GM19025 (cell line): ENCODE measurements around the gene ZNF784.

Source experiments
- ATAC-seq: cut with Tn5 transposase; IDR thresholded peaks from one replicate; pipeline ENCODE4 v1.9.1; 2021; ENCODE audit warnings: mild to moderate bottlenecking, low read depth, moderate library complexity; ENCODE audit not compliant: unreplicated experiment

ZNF784 gene

GRCh38 chr19:55656988-55657747, 32.8 kb upstream of the ZNF784 start:
- no peak for ATAC-seq

GRCh38 chr19:55656552-55656951, 32.2 kb upstream of the ZNF784 start:
- ATAC-seq = no peak

GRCh38 chr19:55655648-55656040, 31.3 kb upstream of the ZNF784 start:
- ATAC-seq = no peak

- ATAC-seq = peak; percentile 35
Observed at GRCh38 chr19:55654868-55655647, 30.7 kb upstream of the ZNF784 start, which contains the start of gene U2AF2. TSS of gene U2AF2 (plus strand) at chr19:55655035. CDS start at chr19:55655105, 70 bp downstream.

- peak; percentile 39 for ATAC-seq
Observed at GRCh38 chr19:55654323-55654867, 30.0 kb upstream of the ZNF784 start.

GRCh38 chr19:55653651-55654322, 29.4 kb upstream of the ZNF784 start:
- ATAC-seq = peak; percentile 35

GRCh38 chr19:55652311-55653128, 28.2 kb upstream of the ZNF784 start:
- no peak for ATAC-seq

GRCh38 chr19:55651236-55651635, 26.9 kb upstream of the ZNF784 start:
- ATAC-seq = no peak

GRCh38 chr19:55650602-55651230, 26.4 kb upstream of the ZNF784 start:
- no peak for ATAC-seq

GRCh38 chr19:55650126-55650557, 25.8 kb upstream of the ZNF784 start:
- ATAC-seq = no peak

- ATAC-seq = no peak
Observed at GRCh38 chr19:55649268-55650125, 25.1 kb upstream of the ZNF784 start.

- no peak for ATAC-seq
Observed at GRCh38 chr19:55648585-55649267, 24.4 kb upstream of the ZNF784 start.

- peak; percentile 40 for ATAC-seq
Observed at GRCh38 chr19:55647732-55648584, 23.6 kb upstream of the ZNF784 start, which contains the start of gene CCDC106. TSS of gene CCDC106 (plus strand) at chr19:55648212. CDS start at chr19:55649047, 835 bp downstream.

- no peak for ATAC-seq
Observed at GRCh38 chr19:55646889-55647731, 22.7 kb upstream of the ZNF784 start.

GRCh38 chr19:55645512-55645881, 21.1 kb upstream of the ZNF784 start:
- ATAC-seq = no peak

GRCh38 chr19:55644842-55645511, 20.6 kb upstream of the ZNF784 start:
- ATAC-seq = no peak
